Stomach (tissue), 9 donors: Measurements from ENCODE around the gene KLHDC2. TPM values are rescaled to one million over a fixed set of nuclear protein-coding genes. Genes with fewer than 3 reads are reported as not detected.
"Not testable (repeated sequence)": the region's sequence is repeated elsewhere in the genome, so short reads cannot be mapped to it uniquely, and the experiment has no call there.

Experiments
- DNase-seq, 2 donors: peaks; one replicate each; pipeline versions ENCODE4 v3.0.0 to v3.0.0-alpha.2; 2013 to 2019
- H3K27ac ChIP-seq, 5 donors: fragments of 200-600 bp in 4 of 5; sonication (generic) in 4 of 5; one replicate each; pipeline ENCODE4 v1.5.1; 2013 to 2019; ENCODE audit warnings: mild to moderate bottlenecking in 1 of 5, moderate library complexity in 1 of 5
- H3K27me3 ChIP-seq, 3 donors: fragments of 200-600 bp; sonication (generic); one replicate each; pipeline ENCODE4 v1.5.1; 2017 to 2019; ENCODE audit warnings: mixed run types in 1 of 3
- H3K36me3 ChIP-seq, 4 donors: fragments of 200-600 bp; sonication (generic); 1 replicate in 3 of 4; 2 replicates in 1 of 4; pipeline ENCODE4 v1.5.1; 2016 to 2019
- H3K4me1 ChIP-seq, 4 donors: fragments of 200-600 bp; sonication (generic); one replicate each; pipeline ENCODE4 v1.5.1; 2016 to 2019
- H3K4me3 ChIP-seq, 4 donors: fragments of 200-600 bp; sonication (generic) in 3 of 4; one replicate each; pipeline ENCODE4 v1.5.1; 2016 to 2019; ENCODE audit warnings: mild to moderate bottlenecking in 1 of 4
- H3K9me3 ChIP-seq, 4 donors: fragments of 200-600 bp; sonication (generic); one replicate each; pipeline ENCODE4 v1.5.1; 2016 to 2019
- CTCF ChIP-seq, 7 experiments: fragments of 450-650 bp in 4 of 7; fragments of 200-600 bp in 3 of 7; sonication (generic) in 3 of 7; IDR thresholded peaks; one replicate each; pipeline ENCODE4 v1.5.1; 2016 to 2019; ENCODE audit warnings: antibody characterized with exemption in 7 of 7, control low read depth in 2 of 7, mild to moderate bottlenecking in 1 of 7
- EP300 ChIP-seq: sonication (generic); formaldehyde crosslinking; IDR thresholded peaks from one replicate; pipeline ENCODE4 v1.6.1; 2017; ENCODE audit warnings: antibody characterized with exemption
- POLR2A ChIP-seq, 4 donors: fragments of 450-650 bp; IDR thresholded peaks; one replicate each; pipeline ENCODE4 v1.6.1; 2016; ENCODE audit warnings: antibody characterized with exemption in 4 of 4, control low read depth in 2 of 4, mild to moderate bottlenecking in 1 of 4, moderate library complexity in 1 of 4
- POLR2AphosphoS5 ChIP-seq, 3 donors: sonication (generic); formaldehyde crosslinking; IDR thresholded peaks; one replicate each; pipeline ENCODE4 v1.6.1; 2016; ENCODE audit warnings: antibody characterized with exemption in 3 of 3
- WGBS, 5 donors: extraction: QIAGEN DNeasy Blood & Tissue Kit in 3 of 5; methylation state at CpG; one replicate each; pipeline versions ENCODE4 v1.1.5 to v1.1.7; 2013 to 2018; 5-methylcytosine and 5-hydroxymethylcytosine counted together
- intact Hi-C: fragments of 100-400 bp; cut with DNase I; formaldehyde crosslinking; loops from one replicate; pipeline ENCODE4 v1.15.1; 2023; ENCODE audit warnings: low total_unique reads
- polyA plus RNA-seq, 3 donors: library from polyadenylated mRNA; stranded (reverse); fragments of 200-250 nt; gene quantifications; one replicate each; pipeline ENCODE4 v1.2.3, GENCODE V29; 2013
- total RNA-seq, 5 donors: library from RNA; depleted of rRNA; stranded (reverse); fragments of >200 nt; gene quantifications; one replicate each; pipeline versions ENCODE4 v1.1.0 to v1.2.3, GENCODE V29; 2014 to 2016
- donor health status: healthy with polysubstance abuse.
- donor health status: Bipolar disorder and iron deficiency.
- donor health status: healthy.

KLHDC2 gene
- total and polyA plus RNA-seq, 8 donors, result 43.6 to 258 (median 66.4) TPM

- Histone ChIP-seq H3K27ac (no peak overlapping the region), H3K36me3 (peaks cover 0 to 71% (median 60%) of the 10 kb centered on the region in 4 donors), H3K4me3 (no peak overlapping the region), H3K4me1 (no peaks in the 10 kb centered on the region), H3K9me3 (no peaks in the 10 kb centered on the region), H3K27me3 (no peaks in the 10 kb centered on the region)
- no peak for DNase-seq
- TF ChIP-seq EP300, result no peak
- no peak for TF ChIP-seq CTCF (IDR thresholded peaks at IDR 0.05)
- no peak for TF ChIP-seq POLR2A (IDR thresholded peaks at IDR 0.05)
- TF ChIP-seq POLR2AphosphoS5 (IDR thresholded peaks at IDR 0.05), result no peak
- WGBS, 5 donors, result 82 to 89% (median 86%) methylated on average over 5 of the region's 5 CpGs
- intact Hi-C loops, result no loop called here
Measured at GRCh38 chr14:49727171-49727570, 40.8 kb upstream of the KLHDC2 start.

DNA sequence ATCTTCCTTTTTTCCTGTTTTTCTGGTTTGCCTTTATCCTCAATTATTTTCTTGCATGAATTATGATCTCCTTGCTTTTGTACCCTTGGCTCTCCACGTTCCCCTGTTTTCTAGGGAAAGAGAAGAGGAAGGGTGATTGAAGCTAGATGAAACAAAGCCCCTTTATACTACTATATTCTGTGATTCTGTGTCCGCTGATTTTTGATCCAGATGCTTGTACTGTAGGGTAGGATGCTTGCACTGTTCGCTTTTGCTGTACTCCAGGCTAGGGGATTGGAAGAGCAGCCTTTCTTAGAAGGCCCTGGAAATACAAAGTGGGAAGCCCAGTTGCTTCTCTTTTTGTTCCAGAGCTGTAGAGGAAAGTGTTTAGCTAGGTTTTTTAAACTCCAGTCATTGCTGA, 35.1 kb upstream of the KLHDC2 start:
- no peaks in the 10 kb centered on the region for H3K27me3 ChIP-seq
- peaks cover 0 to 63% (median 51%) of the 10 kb centered on the region in 4 donors for H3K36me3 ChIP-seq
- H3K4me3 ChIP-seq, result no peak overlapping the region
- no peak for DNase-seq
- intact Hi-C loops, result no loop called here
- TF ChIP-seq EP300 (no peak), POLR2A (IDR thresholded peaks at IDR 0.05) (no peak), CTCF (IDR thresholded peaks at IDR 0.05) (no peak), POLR2AphosphoS5 (IDR thresholded peaks at IDR 0.05) (no peak)
- no peaks in the 10 kb centered on the region for H3K9me3 ChIP-seq
- no peaks in the 10 kb centered on the region for H3K4me1 ChIP-seq
- H3K27ac ChIP-seq, result no peak overlapping the region
- WGBS, 5 donors, result 83 to 95% (median 90%) methylated on average over 3 of the region's 3 CpGs

- TF ChIP-seq EP300 (no peak), POLR2AphosphoS5 (IDR thresholded peaks at IDR 0.05) (no peak)
- H3K4me3 ChIP-seq, result no peak overlapping the region
- intact Hi-C loops, result no loop called here
Measured at GRCh38 chr14:49733836-49734235, 34.1 kb upstream of the KLHDC2 start.

DNA sequence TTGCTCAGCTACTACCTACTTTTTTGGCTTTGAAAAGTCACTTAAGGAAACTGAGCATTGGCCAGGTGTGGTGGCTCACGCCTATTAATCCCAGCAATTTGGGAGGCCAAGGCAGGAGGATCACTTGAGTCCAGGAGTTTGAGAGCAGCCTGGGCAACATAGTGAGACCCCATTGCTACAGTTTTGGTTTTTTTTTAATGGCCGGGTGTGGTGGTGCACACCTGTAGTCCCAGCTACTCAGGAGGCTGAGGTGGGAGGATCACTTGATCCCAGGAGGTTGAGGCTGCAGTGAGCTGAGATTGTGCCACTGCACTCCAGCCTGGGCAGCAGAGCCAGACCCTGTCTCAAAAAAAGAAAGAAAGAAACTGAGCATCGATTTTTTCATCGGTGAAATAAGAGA, 32.3 kb upstream of the KLHDC2 start:
- WGBS, 5 donors, result 84 to 99% (median 96%) methylated on average over 4 of the region's 4 CpGs
- H3K27me3 ChIP-seq, H3K27ac ChIP-seq, H3K4me1 ChIP-seq, H3K9me3 ChIP-seq, DNase-seq, intact Hi-C loops, H3K4me3 ChIP-seq: not testable (repeated sequence)
- peaks cover 0 to 68% (median 46%) of the 10 kb centered on the region in 4 donors for H3K36me3 ChIP-seq

More at GRCh38 chr14:49733836-49734235, 34.1 kb upstream of the KLHDC2 start:
- H3K36me3 ChIP-seq, result peaks cover 0 to 60% (median 47%) of the 10 kb centered on the region in 4 donors
- no peak overlapping the region for H3K27ac ChIP-seq
- no peaks in the 10 kb centered on the region for H3K9me3 ChIP-seq
- H3K27me3 ChIP-seq, result no peaks in the 10 kb centered on the region
- no peak for DNase-seq
- no peaks in the 10 kb centered on the region for H3K4me1 ChIP-seq

DNA sequence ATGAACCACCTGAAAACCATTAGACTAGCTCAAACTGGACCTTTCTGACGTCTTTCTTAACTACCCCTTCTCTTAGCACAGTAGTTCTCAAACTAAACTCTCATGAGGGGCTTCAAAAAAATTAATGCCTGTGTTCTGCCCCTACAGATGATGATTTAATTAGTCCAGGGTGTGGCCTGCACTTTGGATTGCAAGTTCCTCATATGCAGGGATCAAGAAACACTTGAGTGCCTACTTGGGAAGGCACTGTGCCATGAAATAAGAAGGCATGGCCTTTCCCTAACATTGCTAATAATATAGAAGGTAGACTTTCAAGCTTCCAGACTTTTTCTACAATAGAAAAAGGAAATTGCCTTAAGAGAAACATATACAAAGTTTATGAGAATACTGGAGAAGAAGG, 22.8 kb upstream of the KLHDC2 start:
- no peak for DNase-seq
- TF ChIP-seq POLR2AphosphoS5 (IDR thresholded peaks at IDR 0.05) (no peak), CTCF (IDR thresholded peaks at IDR 0.05) (no peak), POLR2A (IDR thresholded peaks at IDR 0.05) (no peak), EP300 (no peak)
- Histone ChIP-seq H3K4me3 (no peak overlapping the region), H3K27me3 (no peaks in the 10 kb centered on the region), H3K27ac (no peak overlapping the region), H3K9me3 (no peaks in the 10 kb centered on the region), H3K36me3 (peaks cover 0 to 90% (median 66%) of the 10 kb centered on the region in 4 donors), H3K4me1 (no peaks in the 10 kb centered on the region)
- 79 to 95% (median 88%) methylated on average over 1 of the region's 1 CpG for WGBS, 5 donors
- intact Hi-C loops, result no loop called here

DNA sequence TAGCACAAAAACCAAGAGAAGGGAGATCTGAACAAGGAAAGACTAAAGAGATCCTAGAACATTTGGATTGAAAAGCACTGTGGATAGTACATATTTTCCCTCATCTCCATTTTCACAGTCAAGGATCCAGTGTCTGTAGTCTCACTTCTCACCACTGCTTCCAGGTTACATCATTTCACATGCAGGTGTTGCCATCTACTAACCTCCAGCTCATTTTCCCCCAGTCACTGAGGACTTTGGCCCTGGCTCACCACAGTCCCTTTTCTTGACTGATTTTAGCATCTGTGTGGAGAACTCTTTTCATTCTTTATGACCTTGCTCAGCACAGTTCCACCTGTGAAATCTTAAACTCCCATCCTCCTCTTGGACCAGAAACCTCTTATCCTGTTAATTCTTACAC, 21.5 kb upstream of the KLHDC2 start:
- intact Hi-C loops, H3K27me3 ChIP-seq, DNase-seq, H3K27ac ChIP-seq, H3K4me1 ChIP-seq, H3K9me3 ChIP-seq, H3K4me3 ChIP-seq: not testable (repeated sequence)
- peaks cover 0 to 79% (median 55%) of the 10 kb centered on the region in 4 donors for H3K36me3 ChIP-seq
